ENCODE results near the gene MAPRE2.

DNA sequence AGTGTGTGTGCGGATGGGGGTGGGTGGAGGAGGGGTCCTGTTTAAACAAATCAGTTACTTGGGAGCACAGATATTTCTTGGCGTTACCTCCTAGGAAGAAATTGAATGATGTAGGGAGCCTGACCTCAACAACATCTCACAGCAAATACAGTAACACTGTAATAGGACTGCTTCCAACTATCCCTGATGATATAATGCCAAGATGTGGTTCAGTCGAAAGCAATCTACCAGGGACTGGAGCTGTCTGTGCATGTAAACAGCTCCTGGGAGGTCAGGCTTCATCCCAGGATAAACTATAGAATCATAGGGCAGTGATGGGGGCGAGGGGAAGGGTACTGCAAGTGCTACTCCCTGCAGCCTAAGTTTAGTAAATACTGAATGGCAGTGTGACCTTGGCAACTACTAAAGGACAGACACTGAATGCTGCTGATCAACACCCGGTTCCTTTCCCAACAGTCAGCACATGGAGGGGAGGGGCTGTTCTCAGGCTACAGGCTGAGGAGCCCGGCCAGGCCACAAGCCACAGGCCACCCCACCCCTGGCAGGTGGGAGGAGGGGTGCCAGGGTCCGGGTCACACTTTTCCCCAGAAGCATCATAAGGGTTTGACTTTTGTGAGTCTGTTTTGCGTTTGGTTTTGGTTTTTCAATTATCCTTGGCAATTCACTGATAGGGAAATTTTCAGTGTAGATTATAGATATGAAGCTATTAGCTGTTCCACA is 114.3 kb downstream of the MAPRE2 start:
- no peak for TF ChIP-seq CTCF (IDR thresholded peaks at IDR 0.05; ENCODE audit: poor library complexity, severe bottlenecking)
- no peak for TF ChIP-seq TAF1 (IDR thresholded peaks at IDR 0.05; ENCODE audit: low read depth)
- no peak for TF ChIP-seq EP300 (conservative IDR thresholded peaks at IDR 0.05; ENCODE audit: poor library complexity, severe bottlenecking)
- TF ChIP-seq POLR2AphosphoS5 (IDR thresholded peaks at IDR 0.05): no peak
- no peak for TF ChIP-seq EZH2 (IDR thresholded peaks at IDR 0.05; ENCODE audit: borderline replicate concordance, insufficient read depth, low read length, poor library complexity, severe bottlenecking)
- TF ChIP-seq RAD21 (conservative IDR thresholded peaks at IDR 0.05): no peak
- no peak for TF ChIP-seq SMC3 (conservative IDR thresholded peaks at IDR 0.05; ENCODE audit: poor library complexity)
- TF ChIP-seq, protein P1, sequence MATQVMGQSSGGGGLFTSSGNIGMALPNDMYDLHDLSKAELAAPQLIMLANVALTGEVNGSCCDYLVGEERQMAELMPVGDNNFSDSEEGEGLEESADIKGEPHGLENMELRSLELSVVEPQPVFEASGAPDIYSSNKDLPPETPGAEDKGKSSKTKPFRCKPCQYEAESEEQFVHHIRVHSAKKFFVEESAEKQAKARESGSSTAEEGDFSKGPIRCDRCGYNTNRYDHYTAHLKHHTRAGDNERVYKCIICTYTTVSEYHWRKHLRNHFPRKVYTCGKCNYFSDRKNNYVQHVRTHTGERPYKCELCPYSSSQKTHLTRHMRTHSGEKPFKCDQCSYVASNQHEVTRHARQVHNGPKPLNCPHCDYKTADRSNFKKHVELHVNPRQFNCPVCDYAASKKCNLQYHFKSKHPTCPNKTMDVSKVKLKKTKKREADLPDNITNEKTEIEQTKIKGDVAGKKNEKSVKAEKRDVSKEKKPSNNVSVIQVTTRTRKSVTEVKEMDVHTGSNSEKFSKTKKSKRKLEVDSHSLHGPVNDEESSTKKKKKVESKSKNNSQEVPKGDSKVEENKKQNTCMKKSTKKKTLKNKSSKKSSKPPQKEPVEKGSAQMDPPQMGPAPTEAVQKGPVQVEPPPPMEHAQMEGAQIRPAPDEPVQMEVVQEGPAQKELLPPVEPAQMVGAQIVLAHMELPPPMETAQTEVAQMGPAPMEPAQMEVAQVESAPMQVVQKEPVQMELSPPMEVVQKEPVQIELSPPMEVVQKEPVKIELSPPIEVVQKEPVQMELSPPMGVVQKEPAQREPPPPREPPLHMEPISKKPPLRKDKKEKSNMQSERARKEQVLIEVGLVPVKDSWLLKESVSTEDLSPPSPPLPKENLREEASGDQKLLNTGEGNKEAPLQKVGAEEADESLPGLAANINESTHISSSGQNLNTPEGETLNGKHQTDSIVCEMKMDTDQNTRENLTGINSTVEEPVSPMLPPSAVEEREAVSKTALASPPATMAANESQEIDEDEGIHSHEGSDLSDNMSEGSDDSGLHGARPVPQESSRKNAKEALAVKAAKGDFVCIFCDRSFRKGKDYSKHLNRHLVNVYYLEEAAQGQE (IDR thresholded peaks at IDR 0.05; ENCODE audit: borderline replicate concordance): no peak
